OCI-LY7 (cell line): Measurements from ENCODE around the gene WDR49. TPM values are rescaled to one million over a fixed set of nuclear protein-coding genes. Genes with fewer than 3 reads are reported as not detected.

Experiments
- BruUV-seq: library from RNA; stranded (reverse); fragments of 400-500 nt; replicated peaks from 2 replicates; lab custom pipeline; 2021; lab: Mats Ljungman, UMichigan
- CTCF ChIA-PET: fragments of 300-600 bp; sonication (Branson Sonifier 250); formaldehyde crosslinking; loops from one replicate; lab custom pipeline; 2022; ENCODE audit warnings: antibody characterized with exemption; ENCODE audit not compliant: unreplicated experiment; lab: Charles Lee
- POLR2A ChIA-PET: fragments of 300-600 bp; sonication (Branson Sonifier 250); formaldehyde crosslinking; loops from one replicate; lab custom pipeline; 2022; ENCODE audit warnings: antibody characterized with exemption; lab: Charles Lee
- DNase-seq: peaks from one replicate; pipeline ENCODE4 v3.0.0-alpha.2; 2015; ENCODE audit warnings: low spot score
- H2AFZ ChIP-seq: fragments of 200-600 bp; sonication (generic), shearing (Covaris generic); 2 replicates; pipeline ENCODE4 v1.6.1; 2014; ENCODE audit warnings: mild to moderate bottlenecking, antibody characterized with exemption, low read length, moderate library complexity
- H3K27ac ChIP-seq: fragments of 200-600 bp; sonication (generic); 2 replicates; pipeline ENCODE4 v1.5.1; 2014; ENCODE audit warnings: mixed run types, low read depth, mild to moderate bottlenecking, moderate library complexity, low read length, inconsistent platforms; ENCODE audit not compliant: poor library complexity, severe bottlenecking
- H3K36me3 ChIP-seq: fragments of 200-600 bp; sonication (generic); 2 replicates; pipeline ENCODE4 v1.6.1; 2014; ENCODE audit warnings: mild to moderate bottlenecking, antibody characterized with exemption, low read length, moderate library complexity, mixed read lengths; ENCODE audit not compliant: insufficient read depth
- H3K4me1 ChIP-seq: fragments of 200-600 bp; sonication (generic); 2 replicates; pipeline ENCODE4 v1.5.1; 2014; ENCODE audit warnings: mild to moderate bottlenecking, low read length; ENCODE audit not compliant: insufficient read depth, poor library complexity, severe bottlenecking
- H3K4me2 ChIP-seq: fragments of 200-600 bp; sonication (generic); 2 replicates; pipeline ENCODE4 v1.6.1; 2014; ENCODE audit warnings: mild to moderate bottlenecking, low read length
- H3K4me3 ChIP-seq: fragments of 200-600 bp; sonication (generic); 2 replicates; pipeline ENCODE4 v1.5.1; 2014; ENCODE audit warnings: mild to moderate bottlenecking, low read depth, low read length; ENCODE audit not compliant: poor library complexity, severe bottlenecking
- H3K79me2 ChIP-seq: fragments of 200-600 bp; sonication (generic); 2 replicates; pipeline ENCODE4 v1.6.1; 2016; ENCODE audit warnings: low read depth, mild to moderate bottlenecking, low read length, moderate library complexity, mixed read lengths; ENCODE audit not compliant: insufficient read depth
- H3K9me2 ChIP-seq: fragments of 200-600 bp; sonication (generic); 2 replicates; pipeline ENCODE4 v1.6.1; 2016; ENCODE audit warnings: mild to moderate bottlenecking, low read length, mixed read lengths; ENCODE audit not compliant: insufficient read depth
- H3K9me3 ChIP-seq: fragments of 200-600 bp; sonication (generic); 2 replicates; pipeline ENCODE4 v1.6.1; 2014; ENCODE audit warnings: mild to moderate bottlenecking, mixed run types, low read length, mixed read lengths
- H4K20me1 ChIP-seq: fragments of 200-600 bp; sonication (generic); 2 replicates; pipeline ENCODE4 v1.6.1; 2014; ENCODE audit warnings: mild to moderate bottlenecking, antibody characterized with exemption, low read length, moderate library complexity, mixed read lengths; ENCODE audit not compliant: insufficient read depth
- EZH2phosphoT487 ChIP-seq: fragments of 200-600 bp; sonication (generic); IDR thresholded peaks from 2 replicates; pipeline ENCODE4 v1.6.1; 2018; ENCODE audit warnings: low read depth, borderline replicate concordance, mild to moderate bottlenecking, mixed run types, antibody characterized with exemption, low read length, moderate library complexity, mixed read lengths
- intact Hi-C: fragments of 100-400 bp; cut with micrococcal nuclease; formaldehyde crosslinking; loops from one replicate; pipeline ENCODE4 v1.10.0; 2022; ENCODE audit not compliant: unreplicated experiment
- total RNA-seq, 2 experiments: library from RNA; depleted of rRNA in 1 of 2; stranded (reverse); fragments of >200 nt in 1 of 2; shearing (Covaris generic) in 1 of 2; gene quantifications; 2 replicates each; pipeline ENCODE4 v1.2.3, GENCODE V29; 2014 to 2022
- TF ChIP-seq, protein P1 (sequence below): fragments of 200-600 bp; sonication (generic); conservative IDR thresholded peaks from 2 replicates; pipeline ENCODE4 v1.5.1; 2014; ENCODE audit warnings: mild to moderate bottlenecking, antibody characterized with exemption, low read length, moderate library complexity, mixed read lengths

Gene WDR49
- total RNA-seq, 2 experiments from 2014 or later = not detected

- no peaks in the 10 kb centered on the region for H3K36me3 ChIP-seq
- intact Hi-C loops = no loop called here
- H4K20me1 ChIP-seq = no peaks in the 10 kb centered on the region
- no peaks in the 10 kb centered on the region for H3K9me3 ChIP-seq
- ChIA-PET CTCF (no interaction called here), POLR2A (interaction anchor here (0.7 kb wide), 1 partner anchor 28 kb away, joined by 4 read pairs; no protein-coding TSS in a partner anchor)
- no peak overlapping the region for H3K27ac ChIP-seq
- H3K79me2 ChIP-seq = no peaks in the 10 kb centered on the region
- BruUV-seq = no TSS peak
- H3K9me2 ChIP-seq = no peaks in the 10 kb centered on the region
- no peak overlapping the region for H3K4me2 ChIP-seq
- no peaks in the 10 kb centered on the region for H3K4me1 ChIP-seq
- no peak overlapping the region for H2AFZ ChIP-seq
- no peak overlapping the region for H3K4me3 ChIP-seq
- no peak for TF ChIP-seq EZH2phosphoT487
- TF ChIP-seq, protein P1, sequence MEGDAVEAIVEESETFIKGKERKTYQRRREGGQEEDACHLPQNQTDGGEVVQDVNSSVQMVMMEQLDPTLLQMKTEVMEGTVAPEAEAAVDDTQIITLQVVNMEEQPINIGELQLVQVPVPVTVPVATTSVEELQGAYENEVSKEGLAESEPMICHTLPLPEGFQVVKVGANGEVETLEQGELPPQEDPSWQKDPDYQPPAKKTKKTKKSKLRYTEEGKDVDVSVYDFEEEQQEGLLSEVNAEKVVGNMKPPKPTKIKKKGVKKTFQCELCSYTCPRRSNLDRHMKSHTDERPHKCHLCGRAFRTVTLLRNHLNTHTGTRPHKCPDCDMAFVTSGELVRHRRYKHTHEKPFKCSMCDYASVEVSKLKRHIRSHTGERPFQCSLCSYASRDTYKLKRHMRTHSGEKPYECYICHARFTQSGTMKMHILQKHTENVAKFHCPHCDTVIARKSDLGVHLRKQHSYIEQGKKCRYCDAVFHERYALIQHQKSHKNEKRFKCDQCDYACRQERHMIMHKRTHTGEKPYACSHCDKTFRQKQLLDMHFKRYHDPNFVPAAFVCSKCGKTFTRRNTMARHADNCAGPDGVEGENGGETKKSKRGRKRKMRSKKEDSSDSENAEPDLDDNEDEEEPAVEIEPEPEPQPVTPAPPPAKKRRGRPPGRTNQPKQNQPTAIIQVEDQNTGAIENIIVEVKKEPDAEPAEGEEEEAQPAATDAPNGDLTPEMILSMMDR = no peak
- DNase-seq = no peak
Measured at GRCh38 chr3:167611718-167612117, 42.0 kb downstream of the WDR49 start.

GRCh38 chr3:167609156-167609555 lies 44.6 kb downstream of the WDR49 start:
- no peak overlapping the region for H3K4me3 ChIP-seq
- no peaks in the 10 kb centered on the region for H4K20me1 ChIP-seq
- H3K79me2 ChIP-seq = no peaks in the 10 kb centered on the region
- BruUV-seq = no TSS peak
- H3K9me2 ChIP-seq = no peaks in the 10 kb centered on the region
- no peaks in the 10 kb centered on the region for H3K4me1 ChIP-seq
- no peak for DNase-seq
- intact Hi-C loops = no loop called here
- H3K27ac ChIP-seq = no peak overlapping the region
- POLR2A ChIA-PET = no interaction called here
- CTCF ChIA-PET = no interaction called here
- H3K4me2 ChIP-seq = no peak overlapping the region
- no peak overlapping the region for H2AFZ ChIP-seq
- no peak for TF ChIP-seq EZH2phosphoT487
- no peaks in the 10 kb centered on the region for H3K9me3 ChIP-seq
- no peaks in the 10 kb centered on the region for H3K36me3 ChIP-seq

- TF ChIP-seq, protein P1 = no peak
- TF ChIP-seq EZH2phosphoT487 = no peak
- Histone ChIP-seq H3K9me2 (no peaks in the 10 kb centered on the region), H3K27ac (no peak overlapping the region), H3K4me3 (no peak overlapping the region), H2AFZ (no peak overlapping the region), H3K36me3 (no peaks in the 10 kb centered on the region), H3K4me2 (no peak overlapping the region), H3K9me3 (no peaks in the 10 kb centered on the region), H3K79me2 (no peaks in the 10 kb centered on the region), H4K20me1 (no peaks in the 10 kb centered on the region), H3K4me1 (no peaks in the 10 kb centered on the region)
- intact Hi-C loops = no loop called here
- BruUV-seq = no TSS peak
- ChIA-PET POLR2A (no interaction called here), CTCF (no interaction called here)
- no peak for DNase-seq
Measured at GRCh38 chr3:167606836-167607235, 46.9 kb downstream of the WDR49 start.
